WERI-Rb-1 (cell line): Measurements from ENCODE around the gene PZP.

Source experiments
- DNase-seq: peaks from one replicate; pipeline ENCODE4 v3.0.0-alpha.2; 2020
- H3K27ac ChIP-seq: fragments of 250-450 bp; sonication (Bioruptor Pico); 2 replicates; pipeline ENCODE4 v1.5.1; 2020; ENCODE audit warnings: mild to moderate bottlenecking, moderate library complexity
- H3K27me3 ChIP-seq: fragments of 250-450 bp; sonication (Bioruptor Pico); 2 replicates; pipeline ENCODE4 v1.5.1; 2021; ENCODE audit warnings: mild to moderate bottlenecking, low read depth, moderate library complexity; ENCODE audit not compliant: insufficient read depth, severe bottlenecking
- H3K36me3 ChIP-seq: fragments of 250-450 bp; sonication (Bioruptor Pico); 2 replicates; pipeline ENCODE4 v1.5.1; 2020; ENCODE audit warnings: mild to moderate bottlenecking, moderate library complexity
- H3K4me3 ChIP-seq: 2 replicates; pipeline ENCODE4 v1.5.1; 2011; ENCODE audit warnings: low read depth, mild to moderate bottlenecking, control low read depth, low read length
- H3K9me3 ChIP-seq: fragments of 250-450 bp; sonication (Bioruptor Pico); 2 replicates; pipeline ENCODE4 v1.5.1; 2021; ENCODE audit warnings: mild to moderate bottlenecking, moderate library complexity; ENCODE audit not compliant: severe bottlenecking
- CTCF ChIP-seq: IDR thresholded peaks from 2 replicates; pipeline ENCODE4 v1.5.1; 2011; ENCODE audit warnings: low read depth, mild to moderate bottlenecking, control low read depth, inconsistent platforms, low read length

The PZP gene

DNA sequence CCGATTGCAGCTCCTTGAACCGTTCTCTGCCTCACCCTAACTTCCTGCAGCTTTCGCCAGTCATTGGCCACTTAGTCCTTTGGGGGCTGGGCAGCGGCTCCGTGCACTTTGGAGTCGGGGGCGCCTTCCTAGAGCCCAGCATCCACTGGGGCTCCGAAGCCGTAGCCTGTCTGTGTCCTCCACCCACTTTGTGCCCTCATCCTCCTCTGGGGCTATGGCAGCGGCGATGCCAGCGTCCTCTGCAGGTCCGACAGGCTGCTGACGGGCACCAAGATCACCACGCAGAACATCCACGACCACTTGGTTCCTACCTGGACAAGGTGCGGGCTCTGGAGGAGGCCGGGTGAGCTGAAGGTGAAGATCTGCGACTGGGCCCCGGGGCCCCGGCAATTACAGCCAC lies 80.7 kb downstream of the PZP start:
- DNase-seq: no peak
- Histone ChIP-seq H3K9me3 (no peaks in the 10 kb centered on the region), H3K36me3 (no peaks in the 10 kb centered on the region), H3K27ac (no peak overlapping the region), H3K27me3 (peaks cover 5% of the 10 kb centered on the region), H3K4me3 (no peak overlapping the region)
- TF ChIP-seq CTCF: no peak

DNA sequence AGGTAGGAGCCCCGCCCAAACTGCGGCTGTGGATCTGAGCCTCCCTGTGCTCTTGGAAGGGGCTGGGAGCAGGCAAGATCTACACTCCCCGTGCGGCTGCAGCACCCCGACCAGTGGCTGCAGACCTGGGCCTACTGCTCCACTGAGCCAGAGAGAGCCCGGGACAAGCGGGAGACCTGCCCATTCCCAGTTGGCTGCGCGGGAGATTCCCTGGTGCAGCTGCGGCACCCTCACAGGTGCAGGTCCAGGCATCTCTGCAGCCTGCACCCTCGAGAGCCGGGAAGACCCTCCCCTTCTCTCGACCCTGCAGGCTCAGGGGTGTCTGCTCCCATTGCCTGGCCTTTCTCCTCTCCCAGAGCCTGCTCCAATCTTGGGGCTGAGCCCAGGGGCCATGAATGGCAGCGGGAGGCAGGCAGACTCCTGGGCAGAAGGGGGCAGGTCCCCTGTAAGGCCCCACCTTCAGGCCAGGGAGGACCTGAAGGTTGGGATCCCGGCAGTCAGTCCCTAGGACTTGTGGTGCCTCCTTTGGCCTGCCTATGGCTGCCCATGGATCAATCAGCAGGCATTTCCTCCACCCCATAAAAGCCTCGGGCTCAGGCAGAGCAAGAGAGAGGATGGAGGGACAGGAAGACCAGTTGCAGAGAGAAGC lies 83.7 kb downstream of the PZP start:
- no peak for DNase-seq
- no peak for TF ChIP-seq CTCF
- Histone ChIP-seq H3K27me3 (peaks cover 5% of the 10 kb centered on the region), H3K9me3 (no peaks in the 10 kb centered on the region), H3K4me3 (no peak overlapping the region), H3K27ac (no peak overlapping the region), H3K36me3 (no peaks in the 10 kb centered on the region)

DNA sequence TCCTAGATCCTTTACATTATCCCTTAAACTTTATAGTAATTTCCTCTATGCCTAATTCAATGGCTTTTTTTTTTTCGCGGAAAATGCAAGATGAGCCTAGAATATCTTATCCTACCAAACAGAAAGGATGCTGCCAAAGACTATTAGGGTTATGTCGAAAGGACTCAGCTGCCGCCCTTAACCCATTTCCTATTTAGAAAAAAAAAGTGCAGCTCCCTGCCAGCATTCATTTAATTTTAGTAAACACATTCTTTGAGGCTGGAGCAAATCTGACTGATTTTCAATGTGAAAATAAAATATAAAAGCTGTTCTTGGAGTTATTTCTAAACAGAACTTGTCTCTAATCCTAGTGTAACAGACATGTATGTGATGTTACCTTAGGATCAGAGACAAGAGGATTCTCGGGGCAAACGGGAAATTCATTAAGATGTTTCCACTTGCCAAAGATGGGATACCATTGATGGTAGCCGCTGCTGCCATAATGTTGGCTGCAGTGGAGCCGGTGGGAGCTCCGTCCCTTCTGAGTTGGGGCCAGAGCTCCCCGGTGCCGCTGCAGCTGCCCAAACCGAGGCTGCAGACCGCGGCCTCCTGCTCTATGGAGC lies 84.3 kb downstream of the PZP start:
- DNase-seq: no peak
- Histone ChIP-seq H3K27ac (no peak overlapping the region), H3K4me3 (no peak overlapping the region), H3K9me3 (no peaks in the 10 kb centered on the region), H3K36me3 (no peaks in the 10 kb centered on the region), H3K27me3 (peaks cover 5% of the 10 kb centered on the region)
- TF ChIP-seq CTCF: no peak

- DNase-seq: no peak
- no peak overlapping the region for H3K4me3 ChIP-seq
- H3K27me3 ChIP-seq: peaks cover 5% of the 10 kb centered on the region
- no peak overlapping the region for H3K27ac ChIP-seq
- TF ChIP-seq CTCF: no peak
- H3K9me3 ChIP-seq: no peaks in the 10 kb centered on the region
- no peaks in the 10 kb centered on the region for H3K36me3 ChIP-seq
These were observed 86.0 kb downstream of the PZP start for GRCh38 chr12:9122091-9122609.

DNA sequence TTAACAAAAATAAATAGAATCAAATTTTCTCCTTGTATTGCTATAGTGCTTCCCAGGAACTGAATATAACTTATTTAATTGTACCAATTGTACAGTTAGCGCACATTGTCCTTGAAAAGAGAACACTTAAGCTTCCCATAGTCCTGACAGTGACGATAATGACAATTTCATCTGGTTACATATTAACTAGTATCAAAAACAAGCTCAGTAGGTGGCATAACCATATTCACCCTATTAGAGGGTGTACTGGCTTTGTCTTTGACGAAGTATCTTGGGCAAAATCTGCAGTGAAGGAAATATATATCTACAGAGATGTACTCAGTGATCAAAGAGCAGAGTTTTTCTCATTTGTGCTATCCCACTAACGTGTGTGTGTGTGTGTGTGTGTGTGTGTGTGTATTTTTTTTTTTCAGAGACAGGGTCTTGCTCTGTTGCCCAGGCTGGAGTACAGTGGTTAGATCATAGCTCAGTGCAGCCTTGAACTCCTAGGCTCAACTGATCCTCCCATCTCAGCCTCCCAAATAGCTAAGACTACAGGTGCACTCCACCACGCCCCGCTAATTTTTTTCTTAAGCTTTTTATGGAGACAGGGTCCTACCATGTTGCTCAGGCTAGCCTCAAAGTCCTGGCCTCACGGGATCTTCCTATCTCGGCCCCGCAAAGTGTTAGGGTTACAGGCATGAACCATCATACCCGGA lies 87.6 kb downstream of the PZP start:
- no peak overlapping the region for H3K27ac ChIP-seq
- H3K27me3 ChIP-seq: peaks cover 5% of the 10 kb centered on the region
- no peaks in the 10 kb centered on the region for H3K9me3 ChIP-seq
- no peaks in the 10 kb centered on the region for H3K36me3 ChIP-seq
- DNase-seq: no peak
- H3K4me3 ChIP-seq: no peak overlapping the region
- TF ChIP-seq CTCF: no peak
